Measurements from ENCODE around the gene NID1.
"Not testable (repeated sequence)": the region's sequence is repeated elsewhere in the genome, so short reads cannot be mapped to it uniquely, and the experiment has no call there.

Gene NID1

GRCh38 chr1:236092899-236093298, 28.0 kb upstream of the NID1 start:
- DNase-seq (ENCODE audit: low spot score), result no peak

GRCh38 chr1:236091933-236092318, 27.0 kb upstream of the NID1 start:
- no peak for DNase-seq (ENCODE audit: low spot score)

- DNase-seq (ENCODE audit: low spot score), result no peak
These were observed 25.9 kb upstream of the NID1 start for GRCh38 chr1:236090741-236091147.

- DNase-seq (ENCODE audit: low spot score), result no peak
These were observed 24.3 kb upstream of the NID1 start for GRCh38 chr1:236089046-236089773.

- no peak for DNase-seq (ENCODE audit: low spot score)
These were observed 21.6 kb upstream of the NID1 start for GRCh38 chr1:236086537-236086936.

GRCh38 chr1:236085545-236086159, 20.8 kb upstream of the NID1 start:
- no peak for DNase-seq (ENCODE audit: low spot score)

- no peak for DNase-seq (ENCODE audit: low spot score)
These were observed 19.5 kb upstream of the NID1 start for GRCh38 chr1:236084386-236084730.

- no peak for DNase-seq (ENCODE audit: low spot score)
These were observed 18.9 kb upstream of the NID1 start for GRCh38 chr1:236083650-236084385.

- no peak for DNase-seq (ENCODE audit: low spot score)
These were observed 17.6 kb upstream of the NID1 start for GRCh38 chr1:236082526-236082925.

GRCh38 chr1:236081546-236082227, 16.8 kb upstream of the NID1 start:
- no peak for DNase-seq (ENCODE audit: low spot score)

- no peak for DNase-seq (ENCODE audit: low spot score)
These were observed 14.8 kb upstream of the NID1 start for GRCh38 chr1:236079703-236080102.

- no peak for DNase-seq (ENCODE audit: low spot score)
These were observed 14.1 kb upstream of the NID1 start for GRCh38 chr1:236078993-236079392.

GRCh38 chr1:236078077-236078476, 13.2 kb upstream of the NID1 start:
- DNase-seq (ENCODE audit: low spot score), result not testable (repeated sequence)

GRCh38 chr1:236075848-236076247, 11.0 kb upstream of the NID1 start:
- no peak for DNase-seq (ENCODE audit: low spot score)

GRCh38 chr1:236073307-236073897, 8.5 kb upstream of the NID1 start:
- no peak for DNase-seq (ENCODE audit: low spot score)

- no peak for DNase-seq (ENCODE audit: low spot score)
These were observed 7.1 kb upstream of the NID1 start for GRCh38 chr1:236072001-236072400.

- no peak for DNase-seq (ENCODE audit: low spot score)
These were observed 5.9 kb upstream of the NID1 start for GRCh38 chr1:236070753-236071152.

- DNase-seq (ENCODE audit: low spot score), result no peak
These were observed 4.9 kb upstream of the NID1 start for GRCh38 chr1:236069796-236070195.

- DNase-seq (ENCODE audit: low spot score), result no peak
These were observed 3.1 kb upstream of the NID1 start for GRCh38 chr1:236067854-236068454.

- DNase-seq (ENCODE audit: low spot score), result no peak
These were observed 2.0 kb upstream of the NID1 start for GRCh38 chr1:236066828-236067386.

GRCh38 chr1:236066054-236066453, 1.2 kb upstream of the NID1 start:
- no peak for DNase-seq (ENCODE audit: low spot score)
